B cell (primary cell): ENCODE data around the gene NAV2. TPM values are rescaled to one million over a fixed set of nuclear protein-coding genes. Genes with fewer than 3 reads are reported as not detected.

Experiments used
- ATAC-seq: fragments of 200-7000 bp; cut with Tn5 transposase; one replicate; pipeline ENCODE4 v1.10.0; 2021; ENCODE audit warnings: low read depth, mild to moderate bottlenecking, moderate number of reproducible peaks, moderate library complexity
- CTCF ChIA-PET: fragments of 350-600 bp; sonication (Branson Sonifier 250); formaldehyde crosslinking; loops from one replicate; lab custom pipeline; 2021; ENCODE audit warnings: antibody characterized with exemption, inconsistent platforms; lab: Charles Lee
- POLR2A ChIA-PET: fragments of 350-600 bp; sonication (Branson Sonifier 250); formaldehyde crosslinking; loops from one replicate; lab custom pipeline; 2021; ENCODE audit warnings: antibody characterized with exemption; lab: Charles Lee
- DNase-seq: peaks from one replicate; pipeline ENCODE4 v3.0.0; 2013
- H2AFZ ChIP-seq: 2 replicates; pipeline ENCODE4 v1.6.1; 2012; ENCODE audit warnings: mild to moderate bottlenecking, low read depth, low read length; ENCODE audit not compliant: insufficient read depth, poor library complexity, severe bottlenecking
- H3K27ac ChIP-seq, 2 donors: 1 replicate in 1 of 2; 2 replicates in 1 of 2; pipeline ENCODE4 v1.5.1; 2012 to 2013; ENCODE audit warnings: low read length in 2 of 2, mild to moderate bottlenecking in 2 of 2, moderate library complexity in 1 of 2
- H3K27me3 ChIP-seq, 4 experiments: fragments of 200-600 bp in 1 of 4; sonication (generic) in 1 of 4; replicated peaks in 1 of 4; 1 replicate in 2 of 4; 2 replicates in 2 of 4; pipeline versions ENCODE4 v1.6.1 to v1.7.0; 2013 to 2016; ENCODE audit warnings: low read length in 3 of 4, mild to moderate bottlenecking in 2 of 4, mixed read lengths in 1 of 4, moderate library complexity in 1 of 4; ENCODE audit not compliant: insufficient read depth in 4 of 4, control insufficient read depth in 3 of 4; ENCODE audit errors: control extremely low read depth in 1 of 4
- H3K36me3 ChIP-seq, 2 experiments: replicated peaks in 1 of 2; 1 replicate in 1 of 2; 2 replicates in 1 of 2; pipeline versions ENCODE4 v1.6.1 to v1.7.1; 2013; ENCODE audit warnings: low read length in 1 of 2; ENCODE audit not compliant: insufficient read depth in 2 of 2, control insufficient read depth in 1 of 2; ENCODE audit errors: control extremely low read depth in 1 of 2, extremely low read depth in 1 of 2
- H3K4me1 ChIP-seq, 2 donors: fragments of 200-600 bp in 1 of 2; sonication (generic) in 1 of 2; 1 replicate in 1 of 2; 2 replicates in 1 of 2; pipeline versions ENCODE4 v1.5.1 to v1.6.1; 2013 to 2017; ENCODE audit warnings: low read length in 2 of 2; ENCODE audit not compliant: control insufficient read depth in 2 of 2, insufficient read depth in 2 of 2
- H3K4me2 ChIP-seq: replicated peaks from 2 replicates; pipeline ENCODE3; 2012; ENCODE audit warnings: mild to moderate bottlenecking, low read depth, low read length; ENCODE audit not compliant: poor library complexity, severe bottlenecking
- H3K4me3 ChIP-seq, 5 experiments: fragments of 200-600 bp in 1 of 5; sonication (generic) in 1 of 5; 1 replicate in 3 of 5; 2 replicates in 2 of 5; pipeline versions ENCODE4 v1.5.1 to v1.7.0; 2011 to 2016; ENCODE audit warnings: low read length in 4 of 5, mild to moderate bottlenecking in 4 of 5, low read depth in 2 of 5, control low read depth in 1 of 5, moderate library complexity in 1 of 5; ENCODE audit not compliant: insufficient read depth in 1 of 5; ENCODE audit errors: control extremely low read depth in 1 of 5, extremely low read depth in 1 of 5
- H3K79me2 ChIP-seq: fragments of 200-600 bp; sonication (generic); one replicate; pipeline ENCODE4 v1.6.0; 2016; ENCODE audit warnings: low read length; ENCODE audit not compliant: control insufficient read depth, insufficient read depth
- H3K9ac ChIP-seq: fragments of 200-600 bp; sonication (generic); 2 replicates; pipeline ENCODE4 v1.6.1; 2017; ENCODE audit warnings: mild to moderate bottlenecking, low read length, moderate library complexity
- H3K9me3 ChIP-seq, 3 donors: one replicate each; pipeline versions ENCODE4 v1.6.1 to v1.7.1; 2013; ENCODE audit warnings: low read length in 2 of 3; ENCODE audit not compliant: control insufficient read depth in 2 of 3, insufficient read depth in 1 of 3; ENCODE audit errors: control extremely low read depth in 1 of 3
- H4K20me1 ChIP-seq: 2 replicates; pipeline ENCODE4 v1.6.0; 2012; ENCODE audit warnings: mild to moderate bottlenecking, low read length; ENCODE audit not compliant: insufficient read depth, control insufficient read depth, poor library complexity, severe bottlenecking
- H3K27ac Mint-ChIP-seq: one replicate; pipeline ENCODE4 v1.8.0; 2021; ENCODE audit warnings: mixed read lengths
- H3K27me3 Mint-ChIP-seq: one replicate; pipeline ENCODE4 v1.8.0; 2021; ENCODE audit warnings: mixed read lengths
- H3K4me1 Mint-ChIP-seq: one replicate; pipeline ENCODE4 v1.8.0; 2021; ENCODE audit warnings: mixed read lengths
- H3K4me3 Mint-ChIP-seq: one replicate; pipeline ENCODE4 v1.8.0; 2021; ENCODE audit warnings: mixed read lengths
- H3K9me3 Mint-ChIP-seq: one replicate; pipeline ENCODE4 v1.8.0; 2022; ENCODE audit warnings: mixed read lengths; ENCODE audit not compliant: insufficient read depth
- CTCF ChIP-seq: fragments of 200-600 bp; IDR thresholded peaks from one replicate; pipeline ENCODE4 v1.8.0; 2022; ENCODE audit warnings: antibody characterized with exemption, mild to moderate bottlenecking
- EZH2 ChIP-seq: IDR thresholded peaks from 2 replicates; pipeline ENCODE4 v1.6.1; 2012; ENCODE audit warnings: borderline replicate concordance, low read depth, mild to moderate bottlenecking, moderate library complexity, low read length; ENCODE audit not compliant: insufficient read depth, poor library complexity, severe bottlenecking
- WGBS: methylation state at CpG from one replicate; pipeline ENCODE4 v1.1.5; 2013; ENCODE audit warnings: missing lambda C conversion rate; ENCODE audit not compliant: insufficient coverage; 5-methylcytosine and 5-hydroxymethylcytosine counted together
- intact Hi-C: fragments of 100-400 bp; cut with micrococcal nuclease; formaldehyde crosslinking; loops from one replicate; pipeline ENCODE4 v1.10.0; 2022
- polyA plus RNA-seq: library from polyadenylated mRNA; depleted of rRNA; stranded (reverse); fragments of >200 nt; gene quantifications from 2 replicates; pipeline ENCODE4 v1.2.3, GENCODE V29; 2012
- total RNA-seq, 2 donors: library from RNA; stranded (reverse); fragments of 120-200 nt in 1 of 2; gene quantifications; 1 replicate in 1 of 2; 2 replicates in 1 of 2; pipeline versions ENCODE4 v1.2.3 to v1.2.4, GENCODE V29; 2013 to 2022

Gene NAV2
- total and polyA plus RNA-seq, 2 donors (not counting 1 experiment from before 2014, with no cell fraction given), result 0.82 to 22.2 TPM

GRCh38 chr11:19838994-19839768 lies 126.5 kb downstream of the NAV2 start:
- Histone ChIP-seq H3K9me3 (peaks cover 0 to 1% (median 0%) of the 10 kb centered on the region in 3 donors), H3K9ac (no peak overlapping the region), H3K27ac (no peak overlapping the region), H2AFZ (no peak overlapping the region), H3K36me3 (no peaks in the 10 kb centered on the region), H3K4me1 (no peaks in the 10 kb centered on the region), H3K79me2 (no peaks in the 10 kb centered on the region), H3K4me2 (no peak overlapping the region), H3K4me3 (no peak overlapping the region), H3K27me3 (no peaks in the 10 kb centered on the region), H4K20me1 (no peaks in the 10 kb centered on the region)
- ATAC-seq, result no peak
- CTCF ChIA-PET, result no interaction called here
- POLR2A ChIA-PET, result no interaction called here
- no peak for TF ChIP-seq EZH2
- Mint-ChIP-seq H3K4me3 (no peak overlapping the region), H3K27ac (no peak overlapping the region), H3K27me3 (no peaks in the 10 kb centered on the region), H3K4me1 (no peaks in the 10 kb centered on the region), H3K9me3 (no peaks in the 10 kb centered on the region)
- 93% methylated on average over 3 of the region's 4 CpGs for WGBS
- intact Hi-C loops, result no loop called here
- no peak for DNase-seq

- no peak overlapping the region for H3K4me2 ChIP-seq
- H4K20me1 ChIP-seq, result no peaks in the 10 kb centered on the region
- ChIA-PET POLR2A (no interaction called here), CTCF (no interaction called here)
- H3K9me3 ChIP-seq, result peaks cover 0 to 1% (median 0%) of the 10 kb centered on the region in 3 donors
- no peaks in the 10 kb centered on the region for H3K27me3 ChIP-seq
- H3K79me2 ChIP-seq, result no peaks in the 10 kb centered on the region
- no peak overlapping the region for H3K9ac ChIP-seq
- H3K4me1 ChIP-seq, result no peaks in the 10 kb centered on the region
- intact Hi-C loops, result no loop called here
- DNase-seq (no peak), ATAC-seq (no peak)
- no peak overlapping the region for H3K27ac Mint-ChIP-seq
- H3K27me3 Mint-ChIP-seq, result peaks cover 7% of the 10 kb centered on the region
- H3K27ac ChIP-seq, result no peak overlapping the region
- H3K4me1 Mint-ChIP-seq, result no peaks in the 10 kb centered on the region
- H3K36me3 ChIP-seq, result no peaks in the 10 kb centered on the region
- H3K4me3 Mint-ChIP-seq, result no peak overlapping the region
- no peaks in the 10 kb centered on the region for H3K9me3 Mint-ChIP-seq
- H3K4me3 ChIP-seq, result no peak overlapping the region
- TF ChIP-seq EZH2 (no peak), CTCF (no peak)
- no peak overlapping the region for H2AFZ ChIP-seq
Measured at GRCh38 chr11:19840961-19841360, 128.3 kb downstream of the NAV2 start.
